HepG2 (cell line): ENCODE results near the gene PPP2R1B. TPM values are rescaled to one million over a fixed set of nuclear protein-coding genes. Genes with fewer than 3 reads are reported as not detected.

ENCODE experiments used
- ATAC-seq: fragments of 200-7000 bp; cut with Tn5 transposase; 3 replicates; pipeline ENCODE4 v1.9.1; 2020; ENCODE audit warnings: mild to moderate bottlenecking, moderate library complexity
- BruUV-seq: library from RNA; stranded (reverse); fragments of 400-500 nt; replicated peaks from 2 replicates; lab custom pipeline; 2021; lab: Mats Ljungman, UMichigan
- CTCF ChIA-PET: fragments of 300-600 bp; formaldehyde crosslinking; extraction: SDS; loops from one replicate; lab custom pipeline; 2021; ENCODE audit warnings: low total read pairs, inconsistent platforms, low intra/inter-chr PET ratio; lab: Yijun Ruan, JAX
- POLR2A ChIA-PET: fragments of 350-600 bp; sonication (Branson Sonifier 250); formaldehyde crosslinking; loops from one replicate; lab custom pipeline; 2020; ENCODE audit warnings: antibody characterized with exemption, inconsistent platforms; lab: Yijun Ruan, JAX
- DNase-seq: peaks from one replicate; pipeline ENCODE4 v3.0.0-alpha.2; 2015; ENCODE audit warnings: low spot score
- FAIRE-seq: peaks from 3 replicates; lab custom pipeline; 2011; peaks lifted over from hg19 to GRCh38; lab: Jason Lieb, UNC
- H2AFZ ChIP-seq: one replicate; pipeline ENCODE4 v1.6.1; 2011; ENCODE audit warnings: low read length, inconsistent platforms
- H3K27ac ChIP-seq: fragments of 300-600 bp; 3 replicates; pipeline ENCODE4 v1.8.0; 2011; ENCODE audit warnings: mixed run types, mild to moderate bottlenecking, mixed read lengths, low read length, inconsistent platforms; ENCODE audit not compliant: insufficient read depth; ENCODE audit errors: extremely low read length
- H3K27me3 ChIP-seq, 2 experiments: fragments of 200-600 bp in 1 of 2; 2 replicates in 1 of 2; 3 replicates in 1 of 2; pipeline versions ENCODE4 v1.6.0 to v1.8.0; 2011; ENCODE audit warnings: low read length in 2 of 2, mild to moderate bottlenecking in 2 of 2, moderate library complexity in 2 of 2, inconsistent platforms in 1 of 2; ENCODE audit not compliant: insufficient read depth in 2 of 2, control insufficient read depth in 1 of 2
- H3K36me3 ChIP-seq, 2 experiments: fragments of 200-600 bp in 1 of 2; replicated peaks in 1 of 2; 2 replicates in 1 of 2; 3 replicates in 1 of 2; pipeline versions ENCODE4 v1.5.1 to v1.8.0; 2011; ENCODE audit warnings: low read length in 2 of 2, inconsistent platforms in 1 of 2; ENCODE audit not compliant: insufficient read depth in 2 of 2, control insufficient read depth in 1 of 2
- H3K4me1 ChIP-seq: 2 replicates; pipeline ENCODE4 v1.5.1; 2012; ENCODE audit warnings: low read length, inconsistent platforms; ENCODE audit not compliant: insufficient read depth
- H3K4me2 ChIP-seq: 2 replicates; pipeline ENCODE4 v1.6.0; 2011; ENCODE audit warnings: low read depth, low read length, inconsistent platforms
- H3K4me3 ChIP-seq, 3 experiments: fragments of 200-600 bp in 1 of 3; sonication (generic), shearing (Covaris generic) in 1 of 3; replicated peaks in 1 of 3; 2 replicates each; pipeline ENCODE4 v1.5.1; 2011 to 2016; ENCODE audit warnings: low read length in 3 of 3, inconsistent platforms in 2 of 3, low read depth in 2 of 3, mild to moderate bottlenecking in 2 of 3, control low read depth in 1 of 3, mixed read lengths in 1 of 3; ENCODE audit not compliant: insufficient read depth in 1 of 3
- H3K79me2 ChIP-seq: one replicate; pipeline ENCODE4 v1.6.1; 2011; ENCODE audit warnings: low read length, inconsistent platforms; ENCODE audit not compliant: insufficient read depth
- H3K9ac ChIP-seq: 2 replicates; pipeline ENCODE4 v1.6.0; 2011; ENCODE audit warnings: mild to moderate bottlenecking, low read depth, low read length, inconsistent platforms; ENCODE audit not compliant: insufficient read depth
- H3K9me3 ChIP-seq: 2 replicates; pipeline ENCODE4 v1.5.1; 2012; ENCODE audit warnings: mild to moderate bottlenecking, low read length
- H4K20me1 ChIP-seq: 2 replicates; pipeline ENCODE4 v1.6.0; 2011; ENCODE audit warnings: inconsistent platforms, mild to moderate bottlenecking, low read length, moderate library complexity; ENCODE audit not compliant: insufficient read depth
- FOXA3 ChIP-seq: IDR thresholded peaks from 2 replicates; pipeline ENCODE4 v1.6.1; 2016; ENCODE audit warnings: missing genetic modification reagents, missing compliant biosample characterization
- GFI1 ChIP-seq: sonication (generic); formaldehyde crosslinking; IDR thresholded peaks from 2 replicates; pipeline ENCODE4 v1.5.0; 2020; ENCODE audit warnings: missing genetic modification reagents, mild to moderate bottlenecking, borderline replicate concordance
- HCFC1 ChIP-seq: fragments of 150-350 bp; IDR thresholded peaks from 2 replicates; pipeline ENCODE4 v1.6.1; 2014; ENCODE audit warnings: low read depth, low read length
- HES4 ChIP-seq: sonication (generic); formaldehyde crosslinking; IDR thresholded peaks from 2 replicates; pipeline ENCODE4 v1.9.0; 2021; ENCODE audit warnings: mild to moderate bottlenecking, missing genetic modification reagents, borderline replicate concordance
- JUND ChIP-seq: sonication (generic); formaldehyde crosslinking; IDR thresholded peaks from 2 replicates; pipeline ENCODE4 v1.8.0; 2022; ENCODE audit warnings: mild to moderate bottlenecking, missing genetic modification reagents
- KLF12 ChIP-seq: sonication (generic); formaldehyde crosslinking; IDR thresholded peaks from 2 replicates; pipeline ENCODE4 v1.4.0; 2020; ENCODE audit warnings: missing genetic modification reagents, borderline replicate concordance
- MYC ChIP-seq: sonication (generic); formaldehyde crosslinking; IDR thresholded peaks from 2 replicates; pipeline ENCODE4 v1.9.0; 2021; ENCODE audit warnings: missing genetic modification reagents, borderline replicate concordance
- PRDM10 ChIP-seq: sonication (generic); formaldehyde crosslinking; IDR thresholded peaks from 2 replicates; pipeline ENCODE4 v1.4.0; 2020; ENCODE audit warnings: low read depth, missing genetic modification reagents
- REXO4 ChIP-seq: sonication (generic); formaldehyde crosslinking; IDR thresholded peaks from 2 replicates; pipeline ENCODE4 v1.8.0; 2022; ENCODE audit warnings: missing genetic modification reagents, mild to moderate bottlenecking, borderline replicate concordance
- ZFP36L1 ChIP-seq: sonication (generic); formaldehyde crosslinking; IDR thresholded peaks from 2 replicates; pipeline ENCODE4 v1.8.0; 2022; ENCODE audit warnings: mild to moderate bottlenecking, missing genetic modification reagents, moderate library complexity
- ZKSCAN1 ChIP-seq: fragments of 150-350 bp; IDR thresholded peaks from 2 replicates; pipeline ENCODE4 v1.6.1; 2014; ENCODE audit warnings: low read length
- ZNF550 ChIP-seq: sonication (generic); formaldehyde crosslinking; IDR thresholded peaks from 2 replicates; pipeline ENCODE4 v1.4.0; 2020; ENCODE audit warnings: mild to moderate bottlenecking, missing genetic modification reagents, borderline replicate concordance
- ZNF605 ChIP-seq: sonication (generic); formaldehyde crosslinking; IDR thresholded peaks from 2 replicates; pipeline ENCODE4 v1.8.0; 2022; ENCODE audit warnings: mild to moderate bottlenecking, missing genetic modification reagents
- ZNF672 ChIP-seq: sonication (generic); formaldehyde crosslinking; IDR thresholded peaks from 2 replicates; pipeline ENCODE4 v1.8.1; 2022; ENCODE audit warnings: missing genetic modification reagents
- ZNF7 ChIP-seq: IDR thresholded peaks from 2 replicates; pipeline ENCODE4 v1.6.1; 2016; ENCODE audit warnings: missing biosample characterization, missing genetic modification reagents
- WGBS: methylation state at CpG from one replicate; pipeline ENCODE4 v1.1.6; 2017; ENCODE audit warnings: low lambda C conversion rate; 5-methylcytosine and 5-hydroxymethylcytosine counted together
- in situ Hi-C: cut with HindIII; loops from 2 replicates; pipeline ENCODE4 v1.10.0; 2017; ENCODE audit warnings: low pct_unique_long_range_greater_than_20kb; ENCODE audit not compliant: extremely low pct_ligation_motif_present
- intact Hi-C: fragments of 100-400 bp; cut with micrococcal nuclease; formaldehyde crosslinking; loops from one replicate; pipeline ENCODE4 v1.10.0; 2022; ENCODE audit not compliant: unreplicated experiment
- polyA plus RNA-seq, 8 experiments: library from polyadenylated mRNA; depleted of rRNA in 3 of 8; stranded (reverse) in 7 of 8; unstranded in 1 of 8; fragments of >200 nt; fragmentation: Illumina TruSeq in 4 of 8; extraction: Trizol in 4 of 8; gene quantifications; 2 replicates each; pipeline versions ENCODE4 v1.2.1 to v1.2.3, GENCODE V29; 2011 to 2016; ENCODE audit warnings: low read depth in 4 of 8, missing spikeins in 1 of 8, mixed read lengths in 1 of 8; ENCODE audit not compliant: insufficient read depth in 1 of 8
- total RNA-seq, 5 experiments: library from RNA; depleted of rRNA; stranded (reverse); fragments of >200 nt; fragmentation: Illumina TruSeq; extraction: Trizol; gene quantifications; 2 replicates each; pipeline ENCODE4 v1.2.3, GENCODE V29; 2016; ENCODE audit warnings: low read depth in 1 of 5
- TF ChIP-seq, protein P1 (sequence below): IDR thresholded peaks from 2 replicates; pipeline ENCODE4 v1.6.1; 2012; ENCODE audit warnings: low read depth, low read length, improper control_type of control experiment
- TF ChIP-seq, protein P2 (sequence below): sonication (generic); formaldehyde crosslinking; IDR thresholded peaks from 2 replicates; pipeline ENCODE4 v1.4.0; 2020; ENCODE audit warnings: missing genetic modification reagents

PPP2R1B gene
- total and polyA plus RNA-seq, 2 of the 13 experiments (the other 11 are each of a cell fraction or from before 2014, with no cell fraction given), result 22.1 to 56.8 TPM

- TF ChIP-seq, protein P1, sequence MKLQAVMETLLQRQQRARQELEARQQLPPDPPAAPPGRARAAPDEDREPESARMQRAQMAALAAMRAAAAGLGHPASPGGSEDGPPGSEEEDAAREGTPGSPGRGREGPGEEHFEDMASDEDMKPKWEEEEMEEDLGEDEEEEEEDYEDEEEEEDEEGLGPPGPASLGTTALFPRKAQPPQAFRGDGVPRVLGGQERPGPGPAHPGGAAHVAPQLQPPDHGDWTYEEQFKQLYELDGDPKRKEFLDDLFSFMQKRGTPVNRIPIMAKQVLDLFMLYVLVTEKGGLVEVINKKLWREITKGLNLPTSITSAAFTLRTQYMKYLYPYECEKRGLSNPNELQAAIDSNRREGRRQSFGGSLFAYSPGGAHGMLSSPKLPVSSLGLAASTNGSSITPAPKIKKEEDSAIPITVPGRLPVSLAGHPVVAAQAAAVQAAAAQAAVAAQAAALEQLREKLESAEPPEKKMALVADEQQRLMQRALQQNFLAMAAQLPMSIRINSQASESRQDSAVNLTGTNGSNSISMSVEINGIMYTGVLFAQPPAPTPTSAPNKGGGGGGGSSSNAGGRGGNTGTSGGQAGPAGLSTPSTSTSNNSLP, result no peak
- TF ChIP-seq HES4 (CRISPR knock-in tag) (no peak), FOXA3 (no peak), ZKSCAN1 (no peak), ZNF7 (CRISPR knock-in tag) (no peak)
Observed at GRCh38 chr11:111727431-111727830, 38.8 kb downstream of the PPP2R1B start (continued).

GRCh38 chr11:111726301-111726713 is 39.9 kb downstream of the PPP2R1B start:
- ChIA-PET POLR2A (interaction anchor here (0.9 to 2.1 kb wide), 6 partner anchors 12 to 201 kb away, joined by 3 to 11 read pairs (median 6); partner anchors contain the start of gene PPP2R1B), CTCF (interaction anchor here (1.3 kb wide), 1 partner anchor 122 kb away, joined by 4 read pairs; no protein-coding TSS in a partner anchor)
- Histone ChIP-seq H2AFZ (no peak overlapping the region), H3K4me1 (peaks cover 26% of the 10 kb centered on the region), H4K20me1 (no peaks in the 10 kb centered on the region), H3K4me3 (no peak overlapping the region), H3K9me3 (no peaks in the 10 kb centered on the region), H3K36me3 (peaks cover 22 to 53% of the 10 kb centered on the region in 2 experiments), H3K27ac (peak overlapping the region; percentile 34), H3K4me2 (no peak overlapping the region; the same call in 1 of the 2 replicates), H3K9ac (no peak overlapping the region), H3K27me3 (no peaks in the 10 kb centered on the region), H3K79me2 (no peaks in the 10 kb centered on the region)
- in situ Hi-C loops (no loop called here), intact Hi-C loops (no loop called here)
- BruUV-seq, result no TSS peak
- DNase-seq (peak; percentile 66), FAIRE-seq (no peak), ATAC-seq (peak; percentile 93)
- WGBS, result 37% methylated on average over 7 of the region's 9 CpGs
- TF ChIP-seq ZFP36L1, result 0 out of 2 replicates have a peak, but pooled peaks have one; percentile 64
- no peak for TF ChIP-seq GFI1
- TF ChIP-seq MYC (CRISPR knock-in tag), result no peak
- no peak for TF ChIP-seq ZNF605 (CRISPR knock-in tag)
- peak; percentile 67; the same call in 1 of the 2 replicates for TF ChIP-seq JUND (CRISPR knock-in tag)
- TF ChIP-seq REXO4 (CRISPR knock-in tag), result no peak
- no peak for TF ChIP-seq HCFC1
- TF ChIP-seq, protein P2, sequence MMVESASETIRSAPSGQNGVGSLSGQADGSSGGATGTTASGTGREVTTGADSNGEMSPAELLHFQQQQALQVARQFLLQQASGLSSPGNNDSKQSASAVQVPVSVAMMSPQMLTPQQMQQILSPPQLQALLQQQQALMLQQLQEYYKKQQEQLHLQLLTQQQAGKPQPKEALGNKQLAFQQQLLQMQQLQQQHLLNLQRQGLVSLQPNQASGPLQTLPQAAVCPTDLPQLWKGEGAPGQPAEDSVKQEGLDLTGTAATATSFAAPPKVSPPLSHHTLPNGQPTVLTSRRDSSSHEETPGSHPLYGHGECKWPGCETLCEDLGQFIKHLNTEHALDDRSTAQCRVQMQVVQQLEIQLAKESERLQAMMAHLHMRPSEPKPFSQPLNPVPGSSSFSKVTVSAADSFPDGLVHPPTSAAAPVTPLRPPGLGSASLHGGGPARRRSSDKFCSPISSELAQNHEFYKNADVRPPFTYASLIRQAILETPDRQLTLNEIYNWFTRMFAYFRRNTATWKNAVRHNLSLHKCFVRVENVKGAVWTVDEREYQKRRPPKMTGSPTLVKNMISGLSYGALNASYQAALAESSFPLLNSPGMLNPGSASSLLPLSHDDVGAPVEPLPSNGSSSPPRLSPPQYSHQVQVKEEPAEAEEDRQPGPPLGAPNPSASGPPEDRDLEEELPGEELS (CRISPR knock-in tag), result peak; percentile 95
- no peak for TF ChIP-seq KLF12 (CRISPR knock-in tag)
- TF ChIP-seq ZNF672 (CRISPR knock-in tag), result no peak
- no peak for TF ChIP-seq ZNF550 (CRISPR knock-in tag)
- no peak for TF ChIP-seq PRDM10 (CRISPR knock-in tag)
